K562 (cell line): Measurements from ENCODE around the gene CLDN15. TPM values are rescaled to one million over a fixed set of nuclear protein-coding genes. Genes with fewer than 3 reads are reported as not detected.
A peak's percentile ranks its signal among the peaks of the same experiment; 100 is the strongest.

Source experiments
- ATF3 ChIP-seq, 2 experiments: fragments of 450-650 bp in 1 of 2; sonication (generic) in 1 of 2; formaldehyde crosslinking in 1 of 2; IDR thresholded peaks in 1 of 2; conservative IDR thresholded peaks in 1 of 2; 2 replicates each; pipeline versions ENCODE4 v1.6.1 to v1.8.1; 2016 to 2023; ENCODE audit warnings: mild to moderate bottlenecking in 2 of 2, moderate library complexity in 2 of 2, inconsistent platforms in 1 of 2, missing genetic modification reagents in 1 of 2
- BCOR ChIP-seq: fragments of 450-650 bp; IDR thresholded peaks from 2 replicates; pipeline ENCODE4 v1.6.1; 2016
- DDX20 ChIP-seq: fragments of 450-650 bp; IDR thresholded peaks from 2 replicates; pipeline ENCODE4 v1.6.1; 2016; ENCODE audit warnings: missing genetic modification characterization, low read depth, mild to moderate bottlenecking, missing compliant biosample characterization, moderate library complexity
- KAT2B ChIP-seq: IDR thresholded peaks from one replicate; pipeline ENCODE4 v1.6.1; 2012; ENCODE audit warnings: low read depth, mild to moderate bottlenecking, control low read depth, inconsistent platforms, low read length, moderate library complexity
- MBD2 ChIP-seq: sonication (generic); IDR thresholded peaks from 2 replicates; pipeline ENCODE4 v1.6.1; 2016; ENCODE audit warnings: low read depth, borderline replicate concordance
- MLLT1 ChIP-seq, 2 experiments: fragments of 450-650 bp; IDR thresholded peaks; 2 replicates each; pipeline ENCODE4 v1.6.1; 2016
- NRF1 ChIP-seq, 2 experiments: fragments of 450-650 bp; IDR thresholded peaks in 1 of 2; conservative IDR thresholded peaks in 1 of 2; 2 replicates each; pipeline ENCODE4 v1.6.1; 2014; ENCODE audit warnings: mild to moderate bottlenecking in 2 of 2
- PHF21A ChIP-seq: fragments of 450-650 bp; IDR thresholded peaks from 2 replicates; pipeline ENCODE4 v1.6.1; 2017; ENCODE audit warnings: low read depth, borderline replicate concordance
- POLR2A ChIP-seq: fragments of 450-650 bp; conservative IDR thresholded peaks from 2 replicates; pipeline ENCODE4 v1.6.1; 2016
- PYGO2 ChIP-seq: fragments of 450-650 bp; IDR thresholded peaks from 2 replicates; pipeline ENCODE4 v1.6.1; 2016; ENCODE audit warnings: mild to moderate bottlenecking, missing genetic modification characterization, moderate library complexity, missing compliant biosample characterization
- SUPT5H ChIP-seq: fragments of 450-650 bp; IDR thresholded peaks from 2 replicates; pipeline ENCODE4 v1.6.1; 2016
- TEAD4 ChIP-seq, 2 experiments: sonication (generic) in 1 of 2; formaldehyde crosslinking in 1 of 2; IDR thresholded peaks; 2 replicates each; pipeline versions ENCODE4 v1.6.1 to v1.8.0; 2012 to 2022; ENCODE audit warnings: borderline replicate concordance in 1 of 2, inconsistent platforms in 1 of 2, low read length in 1 of 2, mild to moderate bottlenecking in 1 of 2, missing genetic modification reagents in 1 of 2
- ZNF77 ChIP-seq: fragments of 250-450 bp; sonication (Bioruptor Pico); IDR thresholded peaks from 2 replicates; pipeline ENCODE4 v1.5.0; 2020
- polyA plus RNA-seq, 8 experiments: library from polyadenylated mRNA; depleted of rRNA in 4 of 8; stranded (reverse) in 5 of 8; unstranded in 3 of 8; fragments of >200 nt; fragmentation: Nextera tagmentation in 2 of 8; fragmentation: Illumina TruSeq in 1 of 8; extraction: Ambion mirVana in 2 of 8; extraction: Trizol in 1 of 8; gene quantifications; 2 replicates each; pipeline versions ENCODE4 v1.2.1 to v1.2.3, GENCODE V29; 2011 to 2014; ENCODE audit warnings: inconsistent platforms in 1 of 8, missing spikeins in 1 of 8
- total RNA-seq, 7 experiments: library from RNA; depleted of rRNA in 6 of 7; stranded (reverse); fragments of >200 nt in 6 of 7; fragmentation: Illumina TruSeq in 2 of 7; extraction: Trizol in 2 of 7; gene quantifications; 2 replicates each; pipeline versions ENCODE4 v1.2.1 to v1.2.3, GENCODE V29; 2011 to 2021; ENCODE audit warnings: low replicate concordance in 1 of 7
- TF ChIP-seq, protein P1 (sequence below), 2 experiments: fragments of 450-650 bp; IDR thresholded peaks; 2 replicates each; pipeline ENCODE4 v1.6.1; 2016; ENCODE audit warnings: mild to moderate bottlenecking in 2 of 2, borderline replicate concordance in 1 of 2, low read depth in 1 of 2, moderate library complexity in 1 of 2
- TF ChIP-seq, protein P2 (sequence below): sonication (generic); formaldehyde crosslinking; IDR thresholded peaks from 2 replicates; pipeline ENCODE4 v1.8.0; 2022; ENCODE audit warnings: mild to moderate bottlenecking, missing genetic modification reagents
- TF ChIP-seq, protein P3 (sequence below): fragments of 450-650 bp; formaldehyde crosslinking; IDR thresholded peaks from 2 replicates; pipeline ENCODE4 v1.4.0; 2022; ENCODE audit warnings: mild to moderate bottlenecking, moderate library complexity

CLDN15 gene
- total and polyA plus RNA-seq, 9 of the 15 experiments (the other 6 are each of a cell fraction or from before 2014, with no cell fraction given) = 0.32 to 14.5 (median 7.4) TPM

GRCh38 chr7:101245147-101245668, 7.6 kb upstream of the CLDN15 start (continued):
- TF ChIP-seq, protein P1, sequence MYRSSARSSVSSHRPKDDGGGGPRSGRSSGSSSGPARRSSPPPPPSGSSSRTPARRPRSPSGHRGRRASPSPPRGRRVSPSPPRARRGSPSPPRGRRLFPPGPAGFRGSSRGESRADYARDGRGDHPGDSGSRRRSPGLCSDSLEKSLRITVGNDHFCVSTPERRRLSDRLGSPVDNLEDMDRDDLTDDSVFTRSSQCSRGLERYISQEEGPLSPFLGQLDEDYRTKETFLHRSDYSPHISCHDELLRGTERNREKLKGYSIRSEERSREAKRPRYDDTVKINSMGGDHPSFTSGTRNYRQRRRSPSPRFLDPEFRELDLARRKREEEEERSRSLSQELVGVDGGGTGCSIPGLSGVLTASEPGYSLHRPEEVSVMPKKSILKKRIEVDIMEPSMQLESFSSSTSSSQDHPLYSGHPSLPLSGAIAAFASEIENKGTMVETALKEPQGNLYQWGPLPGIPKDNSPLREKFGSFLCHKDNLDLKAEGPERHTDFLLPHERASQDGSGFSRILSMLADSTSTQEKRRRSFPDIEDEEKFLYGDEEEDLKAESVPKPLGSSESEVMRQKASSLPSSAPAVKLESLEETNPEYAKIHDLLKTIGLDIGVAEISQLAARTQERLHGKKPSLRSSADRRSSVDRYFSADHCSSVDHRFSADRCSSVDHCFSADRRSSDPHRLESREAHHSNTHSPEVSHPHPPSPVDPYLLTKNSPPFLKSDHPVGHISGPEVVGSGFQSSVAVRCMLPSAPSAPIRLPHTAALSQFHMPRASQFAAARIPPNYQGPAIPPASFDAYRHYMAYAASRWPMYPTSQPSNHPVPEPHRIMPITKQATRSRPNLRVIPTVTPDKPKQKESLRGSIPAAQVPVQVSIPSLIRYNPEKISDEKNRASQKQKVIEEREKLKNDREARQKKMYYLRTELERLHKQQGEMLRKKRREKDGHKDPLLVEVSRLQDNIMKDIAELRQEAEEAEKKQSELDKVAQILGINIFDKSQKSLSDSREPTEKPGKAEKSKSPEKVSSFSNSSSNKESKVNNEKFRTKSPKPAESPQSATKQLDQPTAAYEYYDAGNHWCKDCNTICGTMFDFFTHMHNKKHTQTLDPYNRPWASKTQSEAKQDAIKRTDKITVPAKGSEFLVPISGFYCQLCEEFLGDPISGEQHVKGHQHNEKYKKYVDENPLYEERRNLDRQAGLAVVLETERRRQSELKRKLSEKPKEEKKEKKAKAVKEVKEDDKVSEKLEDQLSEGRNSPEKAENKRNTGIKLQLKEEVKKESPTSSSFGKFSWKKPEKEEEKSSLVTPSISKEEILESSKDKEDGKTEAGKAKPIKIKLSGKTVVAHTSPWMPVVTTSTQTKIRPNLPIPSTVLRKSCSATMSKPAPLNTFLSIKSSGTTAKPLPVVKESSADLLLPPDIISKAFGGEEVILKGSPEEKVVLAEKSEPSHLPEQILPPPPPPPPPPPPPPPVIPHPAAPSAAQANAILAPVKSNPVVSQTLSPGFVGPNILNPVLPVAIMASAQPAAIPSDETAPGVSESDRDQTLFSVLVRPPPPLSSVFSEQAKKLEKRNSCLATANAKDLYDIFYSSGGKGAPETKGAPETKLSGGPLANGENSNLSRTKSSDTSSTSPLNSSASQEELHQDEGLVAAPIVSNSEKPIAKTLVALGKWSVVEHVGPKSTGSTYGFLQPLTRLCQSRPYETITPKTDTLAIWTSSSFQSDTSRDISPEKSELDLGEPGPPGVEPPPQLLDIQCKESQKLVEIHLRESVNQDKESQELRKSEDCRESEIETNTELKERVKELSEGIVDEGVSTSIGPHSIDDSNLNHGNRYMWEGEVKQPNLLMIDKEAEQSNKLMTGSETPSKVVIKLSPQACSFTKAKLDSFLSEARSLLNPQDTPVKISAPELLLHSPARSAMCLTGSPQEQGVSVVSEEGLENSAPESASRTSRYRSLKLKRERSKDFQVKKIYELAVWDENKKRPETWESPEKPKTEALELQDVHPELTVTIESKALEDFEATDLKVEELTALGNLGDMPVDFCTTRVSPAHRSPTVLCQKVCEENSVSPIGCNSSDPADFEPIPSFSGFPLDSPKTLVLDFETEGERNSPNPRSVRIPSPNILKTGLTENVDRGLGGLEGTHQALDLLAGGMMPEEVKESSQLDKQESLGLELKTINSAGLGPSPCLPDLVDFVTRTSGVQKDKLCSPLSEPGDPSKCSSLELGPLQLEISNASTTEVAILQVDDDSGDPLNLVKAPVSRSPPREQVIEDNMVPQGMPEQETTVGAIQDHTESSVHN (IDR thresholded peaks at IDR 0.05; ENCODE audit: borderline replicate concordance in 1 of 2, low read depth in 1 of 2) = no peak
- TF ChIP-seq NRF1 (conservative IDR thresholded peaks at IDR 0.05 in 1 of 2, IDR thresholded peaks at IDR 0.05 in 1 of 2) (peak; percentile 96 to 97), ATF3 (IDR thresholded peaks at IDR 0.05) (no peak), ATF3 (CRISPR knock-in tag; conservative IDR thresholded peaks at IDR 0.05) (no peak), PHF21A (no peak), SUPT5H (peak; percentile 31; the same call in 1 of the 2 replicates), DDX20 (no peak), MBD2 (no peak), PYGO2 (tag) (no peak), MLLT1 (IDR thresholded peaks at IDR 0.05) (peak in 1 of 2 experiments; percentile 49; a peak in 1 of 4 replicates), BCOR (0 out of 2 replicates have a peak, but pooled peaks have one; percentile 11), POLR2A (peak; percentile 70), ZNF77 (CRISPR knock-in tag) (no peak), KAT2B (no peak), TEAD4 (IDR thresholded peaks at IDR 0.05; ENCODE audit: low read length) (0 out of 2 replicates have a peak, but pooled peaks have one; percentile 4), TEAD4 (CRISPR knock-in tag; IDR thresholded peaks at IDR 0.05; ENCODE audit: borderline replicate concordance) (no peak)
- TF ChIP-seq, protein P2, sequence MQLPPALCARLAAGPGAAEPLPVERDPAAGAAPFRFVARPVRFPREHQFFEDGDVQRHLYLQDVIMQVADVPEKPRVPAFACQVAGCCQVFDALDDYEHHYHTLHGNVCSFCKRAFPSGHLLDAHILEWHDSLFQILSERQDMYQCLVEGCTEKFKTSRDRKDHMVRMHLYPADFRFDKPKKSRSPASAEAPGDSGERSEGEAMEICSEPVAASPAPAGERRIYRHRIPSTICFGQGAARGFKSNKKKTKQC = no peak
- TF ChIP-seq, protein P3, sequence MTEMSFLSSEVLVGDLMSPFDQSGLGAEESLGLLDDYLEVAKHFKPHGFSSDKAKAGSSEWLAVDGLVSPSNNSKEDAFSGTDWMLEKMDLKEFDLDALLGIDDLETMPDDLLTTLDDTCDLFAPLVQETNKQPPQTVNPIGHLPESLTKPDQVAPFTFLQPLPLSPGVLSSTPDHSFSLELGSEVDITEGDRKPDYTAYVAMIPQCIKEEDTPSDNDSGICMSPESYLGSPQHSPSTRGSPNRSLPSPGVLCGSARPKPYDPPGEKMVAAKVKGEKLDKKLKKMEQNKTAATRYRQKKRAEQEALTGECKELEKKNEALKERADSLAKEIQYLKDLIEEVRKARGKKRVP = no peak
